GM11168 (cell line): Measurements from ENCODE around the gene NUP188.

Source experiments
- in situ Hi-C: fragments of 300-500 bp; cut with MboI; formaldehyde crosslinking; loops from one replicate; pipeline ENCODE4 v1.12.0; 2022; ENCODE audit warnings: low sequenced_read_pairs; ENCODE audit not compliant: unreplicated experiment

NUP188 gene, protein sequence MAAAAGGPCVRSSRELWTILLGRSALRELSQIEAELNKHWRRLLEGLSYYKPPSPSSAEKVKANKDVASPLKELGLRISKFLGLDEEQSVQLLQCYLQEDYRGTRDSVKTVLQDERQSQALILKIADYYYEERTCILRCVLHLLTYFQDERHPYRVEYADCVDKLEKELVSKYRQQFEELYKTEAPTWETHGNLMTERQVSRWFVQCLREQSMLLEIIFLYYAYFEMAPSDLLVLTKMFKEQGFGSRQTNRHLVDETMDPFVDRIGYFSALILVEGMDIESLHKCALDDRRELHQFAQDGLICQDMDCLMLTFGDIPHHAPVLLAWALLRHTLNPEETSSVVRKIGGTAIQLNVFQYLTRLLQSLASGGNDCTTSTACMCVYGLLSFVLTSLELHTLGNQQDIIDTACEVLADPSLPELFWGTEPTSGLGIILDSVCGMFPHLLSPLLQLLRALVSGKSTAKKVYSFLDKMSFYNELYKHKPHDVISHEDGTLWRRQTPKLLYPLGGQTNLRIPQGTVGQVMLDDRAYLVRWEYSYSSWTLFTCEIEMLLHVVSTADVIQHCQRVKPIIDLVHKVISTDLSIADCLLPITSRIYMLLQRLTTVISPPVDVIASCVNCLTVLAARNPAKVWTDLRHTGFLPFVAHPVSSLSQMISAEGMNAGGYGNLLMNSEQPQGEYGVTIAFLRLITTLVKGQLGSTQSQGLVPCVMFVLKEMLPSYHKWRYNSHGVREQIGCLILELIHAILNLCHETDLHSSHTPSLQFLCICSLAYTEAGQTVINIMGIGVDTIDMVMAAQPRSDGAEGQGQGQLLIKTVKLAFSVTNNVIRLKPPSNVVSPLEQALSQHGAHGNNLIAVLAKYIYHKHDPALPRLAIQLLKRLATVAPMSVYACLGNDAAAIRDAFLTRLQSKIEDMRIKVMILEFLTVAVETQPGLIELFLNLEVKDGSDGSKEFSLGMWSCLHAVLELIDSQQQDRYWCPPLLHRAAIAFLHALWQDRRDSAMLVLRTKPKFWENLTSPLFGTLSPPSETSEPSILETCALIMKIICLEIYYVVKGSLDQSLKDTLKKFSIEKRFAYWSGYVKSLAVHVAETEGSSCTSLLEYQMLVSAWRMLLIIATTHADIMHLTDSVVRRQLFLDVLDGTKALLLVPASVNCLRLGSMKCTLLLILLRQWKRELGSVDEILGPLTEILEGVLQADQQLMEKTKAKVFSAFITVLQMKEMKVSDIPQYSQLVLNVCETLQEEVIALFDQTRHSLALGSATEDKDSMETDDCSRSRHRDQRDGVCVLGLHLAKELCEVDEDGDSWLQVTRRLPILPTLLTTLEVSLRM (N-terminal part only)

DNA sequence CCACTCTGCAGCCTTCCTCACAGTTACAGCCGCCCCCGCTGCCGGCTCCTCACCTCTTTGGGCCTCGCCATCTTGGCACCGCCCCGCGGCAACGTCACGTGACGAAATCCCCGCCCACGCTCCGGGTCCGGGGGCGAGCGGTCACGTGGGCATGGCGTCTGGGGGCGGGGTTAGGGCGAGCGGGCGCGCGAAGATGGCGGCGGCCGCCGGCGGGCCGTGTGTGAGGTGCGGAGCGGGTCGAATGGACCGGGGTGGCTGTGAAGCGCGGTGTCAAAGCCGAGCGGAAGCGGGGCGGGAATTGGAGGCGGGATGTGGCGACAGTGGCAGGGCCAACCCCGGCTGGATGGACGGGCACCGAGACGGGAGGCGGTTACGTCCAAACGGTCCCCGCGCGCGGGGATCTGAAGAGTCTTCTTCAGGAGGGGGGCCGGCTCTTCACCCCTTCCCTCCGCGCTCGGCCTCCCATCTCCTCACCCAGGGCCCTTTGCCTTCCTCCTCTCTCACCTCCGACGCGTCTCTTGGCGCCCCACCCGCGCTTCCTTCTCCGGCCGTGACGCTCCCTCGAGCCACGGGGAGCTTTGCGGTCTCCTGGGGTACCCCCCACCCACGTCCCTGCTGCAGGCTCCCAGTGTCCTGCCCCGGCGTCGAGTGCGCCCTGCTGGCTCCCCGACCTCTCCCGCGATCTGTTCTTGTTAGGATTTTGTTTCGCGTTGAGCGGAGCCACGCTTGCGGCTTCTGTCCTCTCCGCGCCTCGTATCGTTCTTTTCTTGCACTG, at the start of gene NUP188, which contains the start of gene DOLK:
TSS of gene NUP188 (plus strand) at position 173 of the 775 bp plus-strand sequence. CDS start at position 194, 21 bp downstream.
TSS of gene DOLK (minus strand) at position 77 of the 775 bp plus-strand sequence. CDS start 300 bp downstream, outside the sequence.
- in situ Hi-C loops = no loop called here

DNA sequence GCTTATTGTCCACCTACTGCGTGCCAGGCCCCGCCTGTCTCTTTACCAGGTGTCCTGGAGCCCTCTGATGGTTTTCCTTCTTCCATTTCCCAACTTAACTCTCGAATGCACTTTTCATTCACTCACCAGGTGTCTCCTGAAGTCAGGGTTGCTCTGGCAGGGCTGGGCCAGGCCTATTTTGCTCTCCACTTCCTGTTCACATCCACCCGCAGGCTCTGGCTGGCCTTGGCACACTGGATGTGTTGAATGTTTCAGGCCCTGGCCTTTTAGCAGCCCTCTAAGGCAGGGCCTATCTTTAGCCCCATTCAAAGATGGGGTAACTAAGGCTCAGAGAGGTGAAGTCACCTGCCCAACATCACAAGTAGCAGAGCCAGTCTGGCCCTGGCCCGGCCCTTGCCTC, 49.1 kb upstream of the NUP188 start:
- in situ Hi-C loops = no loop called here

DNA sequence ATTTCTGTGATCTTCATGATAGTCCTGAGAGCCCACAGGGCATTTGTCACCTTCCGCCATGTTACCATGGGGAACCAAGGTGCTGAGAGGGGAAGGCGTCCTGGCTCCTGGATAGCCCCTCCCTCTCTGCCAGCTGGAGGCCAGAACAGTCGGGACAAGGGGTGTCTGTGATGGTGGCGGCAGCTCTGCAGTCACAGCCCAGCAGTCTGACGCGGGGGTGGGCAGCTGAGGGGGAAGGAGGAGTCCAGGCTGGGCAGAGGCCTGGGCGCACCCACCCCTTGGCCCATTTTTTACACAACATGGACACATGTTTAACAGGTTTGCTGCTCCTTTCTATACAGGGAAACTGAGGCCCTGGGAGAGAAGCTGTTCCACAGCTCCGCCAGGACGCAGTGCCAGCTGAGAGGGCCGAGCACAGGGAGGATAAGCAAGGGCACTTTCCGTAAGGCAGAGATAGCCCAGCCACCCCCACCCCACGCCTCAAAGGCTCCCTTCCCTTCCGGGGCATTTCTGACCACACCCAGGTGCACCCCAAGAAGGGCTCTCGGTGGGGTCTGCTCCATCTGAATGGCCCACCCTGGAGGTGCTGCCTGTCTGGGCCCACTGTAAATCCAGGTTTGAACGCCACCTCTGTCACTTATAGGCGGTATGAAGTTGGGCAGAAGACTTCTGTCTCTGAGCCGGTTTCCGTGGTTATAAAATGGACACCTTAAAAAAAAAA, 48.5 kb upstream of the NUP188 start:
- in situ Hi-C loops = no loop called here

DNA sequence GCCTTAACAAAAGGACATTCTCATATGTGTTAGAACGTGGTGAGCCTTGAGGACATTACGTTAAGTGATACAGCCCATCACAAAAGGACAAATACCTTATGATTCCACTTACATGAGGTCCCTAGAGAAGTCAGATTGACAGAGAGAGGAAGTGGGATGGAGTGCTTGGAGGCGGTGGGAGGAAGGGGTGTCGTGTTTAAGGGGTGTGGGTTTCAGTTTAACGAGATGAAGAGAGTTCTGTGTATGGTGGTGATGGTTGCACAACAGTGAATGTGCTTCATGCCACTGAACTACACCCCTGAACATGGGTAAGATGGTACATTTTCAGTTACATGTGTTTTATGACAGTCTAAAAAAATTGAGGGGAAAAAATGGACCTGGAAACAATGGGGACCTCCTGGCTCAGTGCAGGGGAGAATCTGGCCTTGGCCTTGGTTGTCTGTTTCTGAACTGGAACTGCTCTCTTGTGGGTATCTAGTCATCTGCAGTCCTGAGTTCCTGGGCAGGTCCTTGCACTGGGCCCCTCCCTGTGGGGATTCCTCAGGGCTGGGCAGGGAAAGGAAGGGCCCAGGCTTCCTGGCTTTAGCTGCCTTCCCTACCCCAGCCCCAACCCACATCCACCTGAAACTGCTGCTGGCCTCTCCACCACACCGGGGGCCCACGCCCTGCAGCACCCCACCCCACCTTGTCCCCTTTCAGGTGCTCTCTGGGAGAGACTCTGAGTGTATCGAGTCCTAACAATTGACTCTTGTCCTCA, 47.8 kb upstream of the NUP188 start:
- in situ Hi-C loops = no loop called here

DNA sequence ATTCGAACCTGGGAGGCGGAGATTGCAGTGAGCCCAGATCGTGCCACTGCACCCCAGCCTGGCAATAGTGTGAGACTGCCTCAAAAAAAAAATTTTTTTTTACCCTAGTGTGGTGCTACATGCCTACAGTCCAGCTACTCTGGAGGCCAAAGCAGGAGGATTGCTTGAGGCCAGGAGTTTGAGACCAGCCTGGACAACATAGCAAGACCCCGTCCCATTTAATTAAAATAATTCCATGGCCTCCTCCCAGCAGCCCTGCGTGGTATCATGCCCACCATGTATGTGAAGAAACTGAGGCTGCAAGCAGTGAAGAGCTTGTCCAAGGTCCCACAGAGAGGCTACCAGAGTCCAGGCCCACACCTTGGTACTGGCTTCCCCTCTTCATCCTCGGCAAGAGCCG, 46.1 kb upstream of the NUP188 start:
- in situ Hi-C loops = no loop called here

DNA sequence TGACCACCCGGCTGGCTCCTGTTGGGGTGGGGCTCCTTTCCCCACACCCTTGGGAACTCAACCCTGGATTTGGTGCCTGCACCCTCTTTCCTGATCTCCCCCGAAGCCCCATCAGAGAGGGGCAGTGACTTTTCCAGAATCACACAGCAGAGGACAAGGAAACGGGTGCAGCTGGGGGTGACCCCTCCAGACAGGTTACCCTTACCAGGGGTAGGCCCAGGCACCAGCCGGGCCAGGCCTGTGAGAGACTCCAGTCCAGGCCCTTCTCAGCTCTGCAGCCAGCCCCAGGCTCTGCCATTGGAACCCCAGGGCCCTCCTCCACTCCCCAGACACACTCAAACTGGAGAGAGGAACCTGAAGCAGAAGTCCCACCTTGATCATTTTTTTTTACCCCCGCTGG, 45.7 kb upstream of the NUP188 start:
- in situ Hi-C loops = no loop called here

DNA sequence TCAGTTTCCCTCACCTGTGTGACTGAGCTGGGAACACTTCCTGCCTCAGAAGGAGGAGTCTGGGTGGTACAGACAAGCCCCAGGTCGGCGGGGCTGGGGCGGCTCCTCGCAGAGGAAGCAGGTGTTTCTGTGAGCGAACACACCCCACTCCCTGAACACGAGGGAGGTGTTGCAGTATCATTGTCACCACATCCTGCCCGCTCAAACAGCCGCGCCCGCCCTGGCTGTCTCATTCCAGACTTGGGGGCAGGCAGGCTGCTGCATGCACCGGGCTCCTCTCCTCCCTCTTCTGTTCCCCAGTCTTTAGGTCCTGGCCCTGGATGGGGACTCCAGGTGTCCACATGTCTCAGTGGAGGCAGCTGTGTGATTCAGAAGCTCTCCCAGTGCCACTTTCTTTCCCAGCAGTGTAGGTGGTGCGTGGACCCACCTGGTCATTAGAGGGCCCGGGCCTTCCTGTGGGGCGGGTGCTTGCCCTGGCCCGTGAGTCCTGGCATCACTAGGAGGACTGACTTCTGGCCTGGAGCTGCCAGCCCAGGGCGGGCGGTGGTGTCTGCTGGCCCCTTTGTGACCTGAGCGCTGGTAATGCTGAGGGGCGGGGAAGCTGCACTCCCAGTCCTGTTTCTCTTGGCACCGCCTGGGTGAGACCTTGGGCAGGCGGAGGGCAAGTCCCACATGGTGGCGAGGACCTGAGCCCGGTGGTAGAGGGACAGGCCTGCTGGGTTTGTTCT, 45.0 kb upstream of the NUP188 start:
- in situ Hi-C loops = no loop called here

DNA sequence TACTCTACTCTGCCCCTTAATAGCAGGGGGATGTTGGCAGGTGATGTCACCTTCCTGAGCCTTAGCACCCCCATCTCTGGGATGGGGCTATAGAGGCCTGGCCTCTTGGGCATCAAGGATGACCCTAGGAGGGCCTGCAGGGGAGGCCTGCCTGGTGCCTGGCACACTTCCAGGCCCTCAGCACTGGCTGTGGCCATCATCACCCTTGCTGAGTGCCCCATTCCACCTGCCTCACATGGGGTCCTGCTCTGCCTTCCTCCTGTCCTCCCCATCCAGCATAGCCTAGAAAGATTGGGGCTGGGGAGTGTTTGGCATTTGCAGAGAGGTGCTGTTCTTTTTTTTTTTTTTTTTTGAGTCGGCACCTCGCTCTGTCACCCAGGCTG, 44.4 kb upstream of the NUP188 start:
- in situ Hi-C loops = no loop called here

DNA sequence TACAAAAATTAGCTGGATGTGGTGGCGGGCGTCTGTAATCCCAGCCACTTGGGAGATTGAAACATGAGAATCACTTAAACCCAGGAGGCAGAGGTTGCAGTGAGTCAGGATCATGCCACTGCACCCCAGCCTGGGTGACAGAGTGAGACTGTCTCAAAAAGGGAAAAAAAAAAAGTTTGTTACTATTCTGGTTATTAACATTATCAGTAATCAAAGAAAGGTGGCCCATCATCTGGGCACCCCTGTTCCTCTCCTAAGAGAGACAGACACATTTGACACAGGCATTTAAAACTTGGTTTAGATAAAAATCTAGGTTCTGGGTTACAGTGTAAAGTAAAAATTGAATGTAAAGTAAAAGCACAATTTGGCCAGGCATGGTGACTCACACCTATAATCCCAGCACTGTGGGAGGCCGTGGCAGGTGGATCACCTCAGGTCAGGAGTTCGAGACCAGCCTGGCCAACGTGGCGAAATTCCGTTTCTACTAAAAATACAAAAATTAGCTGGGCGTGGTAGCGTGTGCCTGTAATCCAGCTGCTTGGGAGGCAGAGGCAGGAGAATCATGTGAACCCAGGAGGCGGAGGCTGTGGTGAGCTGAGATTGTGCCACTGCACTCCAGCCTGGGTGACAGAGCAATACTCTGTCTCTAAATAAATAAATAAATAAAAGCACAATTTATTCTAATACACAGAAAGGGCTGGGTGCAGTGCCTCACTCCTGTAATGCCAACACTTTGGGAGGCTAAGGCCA, 43.5 kb upstream of the NUP188 start:
- in situ Hi-C loops = no loop called here

DNA sequence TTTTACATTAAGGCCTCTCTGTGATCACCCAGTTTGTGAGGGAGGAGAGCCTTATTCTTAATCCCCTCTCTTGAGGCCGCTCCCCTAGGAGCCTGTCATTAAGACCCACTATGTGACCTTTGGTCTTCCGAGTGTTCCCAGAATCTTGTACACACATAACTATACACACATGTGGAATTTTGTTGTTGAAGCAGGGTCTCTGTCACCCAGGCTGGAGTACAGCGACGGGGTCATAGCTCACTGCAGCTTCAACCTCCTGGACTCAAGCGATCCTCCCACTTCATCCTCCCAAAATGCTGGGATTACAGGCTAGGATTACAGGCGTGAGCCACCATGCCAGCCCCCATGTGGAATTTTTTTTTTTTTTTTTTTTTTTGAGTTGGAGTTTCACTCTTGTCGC, 41.5 kb upstream of the NUP188 start:
- in situ Hi-C loops = no loop called here

DNA sequence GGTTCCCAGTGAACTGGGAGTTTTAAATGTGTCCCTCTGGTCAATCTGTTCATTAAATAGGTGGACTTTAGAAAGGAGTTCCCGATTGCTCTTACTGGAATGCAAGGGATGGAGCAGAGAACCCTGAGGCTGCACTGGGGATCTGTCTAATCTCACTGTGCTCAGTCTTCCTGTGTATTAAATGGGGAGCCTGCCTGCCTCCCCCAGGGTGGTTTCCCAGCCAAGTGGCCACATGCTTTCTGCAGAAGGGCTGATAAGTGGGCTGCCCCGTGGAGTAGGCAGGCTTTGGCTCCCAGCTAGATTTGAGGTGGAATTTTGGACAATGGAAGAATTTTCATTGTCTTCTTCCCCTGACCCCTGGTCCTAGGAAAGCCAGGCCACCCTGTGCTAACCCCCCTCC, 40.8 kb upstream of the NUP188 start:
- in situ Hi-C loops = no loop called here

DNA sequence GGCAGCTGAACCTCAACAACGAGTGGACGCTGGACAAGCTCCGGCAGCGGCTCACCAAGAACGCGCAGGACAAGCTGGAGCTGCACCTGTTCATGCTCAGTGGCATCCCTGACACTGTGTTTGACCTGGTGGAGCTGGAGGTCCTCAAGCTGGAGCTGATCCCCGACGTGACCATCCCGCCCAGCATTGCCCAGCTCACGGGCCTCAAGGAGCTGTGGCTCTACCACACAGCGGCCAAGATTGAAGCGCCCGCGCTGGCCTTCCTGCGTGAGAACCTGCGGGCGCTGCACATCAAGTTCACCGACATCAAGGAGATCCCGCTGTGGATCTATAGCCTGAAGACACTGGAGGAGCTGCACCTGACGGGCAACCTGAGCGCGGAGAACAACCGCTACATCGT, 39.1 kb upstream of the NUP188 start:
- in situ Hi-C loops = no loop called here

DNA sequence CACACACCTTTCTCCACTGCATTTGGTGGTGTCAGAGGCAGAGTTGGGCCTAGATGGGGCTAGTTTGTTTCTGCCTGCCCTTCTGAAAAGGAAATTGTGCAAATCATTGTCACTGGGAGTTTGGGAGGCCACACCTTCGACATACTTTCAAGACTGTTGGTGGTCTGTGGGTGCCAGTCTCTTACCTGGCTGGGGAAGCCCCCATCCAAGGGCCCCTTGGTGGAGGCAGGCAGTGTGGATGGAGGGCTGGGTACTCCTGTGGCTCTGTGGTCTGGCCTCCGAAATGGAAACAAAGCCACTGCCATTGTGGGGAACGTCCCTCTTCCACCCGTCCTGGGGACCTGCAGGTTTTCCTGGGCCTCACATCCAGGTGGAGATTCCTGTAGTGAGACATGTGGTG, 37.6 kb upstream of the NUP188 start:
- in situ Hi-C loops = no loop called here

DNA sequence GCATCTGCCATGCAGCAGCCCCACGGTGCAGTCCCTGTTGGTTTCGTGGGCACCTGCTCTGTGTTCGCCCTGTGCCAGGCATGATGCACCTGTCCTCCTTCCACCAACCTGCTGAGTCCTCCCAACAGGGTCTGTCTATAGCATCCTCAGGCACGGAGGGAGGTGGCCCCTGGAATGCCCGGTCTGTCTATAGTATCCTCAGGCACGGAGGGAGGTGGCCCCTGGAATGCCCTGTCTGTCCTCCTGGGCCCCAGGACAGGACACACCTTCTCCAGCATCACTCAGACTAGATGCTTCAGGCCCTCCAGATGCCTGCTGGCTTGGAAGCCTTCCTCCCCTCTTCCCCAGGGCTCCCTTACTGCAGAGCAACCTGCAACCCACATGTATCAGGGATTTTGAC, 36.6 kb upstream of the NUP188 start:
- in situ Hi-C loops = no loop called here

DNA sequence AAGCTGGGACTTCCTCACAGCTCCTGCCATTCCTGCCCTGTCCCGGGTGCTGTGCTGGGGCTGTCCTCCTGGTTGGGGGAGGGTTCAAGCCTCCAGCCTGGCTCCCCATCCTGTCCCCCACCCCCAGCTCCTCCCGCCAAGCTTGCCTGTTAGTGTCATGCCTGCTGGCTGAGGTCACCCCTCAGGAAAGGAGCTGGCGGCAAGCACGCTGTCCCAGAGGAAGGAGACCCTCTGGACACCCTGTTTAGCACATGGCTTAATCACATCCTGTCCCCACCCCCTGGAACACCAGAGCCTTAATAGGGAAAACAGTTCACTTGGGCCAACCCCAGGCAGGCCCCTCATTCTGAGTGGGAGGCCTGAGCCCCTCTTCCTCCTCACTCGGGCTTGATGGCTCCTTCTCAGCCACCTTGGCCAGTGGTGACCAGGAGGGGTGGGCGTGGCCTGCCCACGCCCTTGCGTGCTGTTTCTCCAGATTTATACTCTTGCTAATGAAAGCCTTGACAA, 35.9 kb upstream of the NUP188 start:
- in situ Hi-C loops = no loop called here

DNA sequence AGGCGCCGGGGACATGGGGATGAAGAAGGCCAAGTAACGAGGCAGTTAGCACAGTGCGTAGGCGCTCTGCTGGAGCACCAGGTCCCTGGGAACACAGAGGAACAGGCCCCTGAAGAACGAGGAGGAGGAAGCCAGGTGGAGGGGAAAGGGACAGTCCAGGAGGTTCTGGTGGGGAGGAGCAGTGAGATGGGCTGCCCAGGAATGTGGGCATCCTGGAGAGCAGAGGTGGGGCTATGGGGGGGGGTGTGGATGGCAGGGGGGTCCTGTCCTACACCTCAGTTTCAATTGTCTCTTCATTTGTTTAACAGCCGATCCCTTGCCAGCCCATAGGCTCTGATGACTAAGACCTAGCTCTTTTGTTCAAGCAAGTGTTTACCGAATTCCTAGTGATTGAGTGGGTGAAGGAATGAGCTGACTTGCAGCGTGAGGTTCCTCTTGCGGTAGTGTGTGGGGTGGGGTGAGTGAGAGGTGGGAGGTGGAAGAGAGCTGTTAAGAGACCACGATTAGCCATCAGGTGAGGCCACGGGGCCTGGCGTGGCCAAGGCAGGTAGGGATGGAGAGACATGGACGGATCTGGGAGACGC, 35.1 kb upstream of the NUP188 start:
- in situ Hi-C loops = no loop called here
